Stomach (tissue), 9 donors: ENCODE data around the gene AGPAT2. TPM values are rescaled to one million over a fixed set of nuclear protein-coding genes. Genes with fewer than 3 reads are reported as not detected.

Experiments
- DNase-seq, 2 donors: peaks; one replicate each; pipeline versions ENCODE4 v3.0.0 to v3.0.0-alpha.2; 2013 to 2019
- H3K27ac ChIP-seq, 5 donors: fragments of 200-600 bp in 4 of 5; sonication (generic) in 4 of 5; one replicate each; pipeline ENCODE4 v1.5.1; 2013 to 2019; ENCODE audit warnings: mild to moderate bottlenecking in 1 of 5, moderate library complexity in 1 of 5
- H3K27me3 ChIP-seq, 3 donors: fragments of 200-600 bp; sonication (generic); one replicate each; pipeline ENCODE4 v1.5.1; 2017 to 2019; ENCODE audit warnings: mixed run types in 1 of 3
- H3K36me3 ChIP-seq, 4 donors: fragments of 200-600 bp; sonication (generic); 1 replicate in 3 of 4; 2 replicates in 1 of 4; pipeline ENCODE4 v1.5.1; 2016 to 2019
- H3K4me1 ChIP-seq, 4 donors: fragments of 200-600 bp; sonication (generic); one replicate each; pipeline ENCODE4 v1.5.1; 2016 to 2019
- H3K4me3 ChIP-seq, 4 donors: fragments of 200-600 bp; sonication (generic) in 3 of 4; one replicate each; pipeline ENCODE4 v1.5.1; 2016 to 2019; ENCODE audit warnings: mild to moderate bottlenecking in 1 of 4
- H3K9me3 ChIP-seq, 4 donors: fragments of 200-600 bp; sonication (generic); one replicate each; pipeline ENCODE4 v1.5.1; 2016 to 2019
- CTCF ChIP-seq, 7 experiments: fragments of 450-650 bp in 4 of 7; fragments of 200-600 bp in 3 of 7; sonication (generic) in 3 of 7; IDR thresholded peaks; one replicate each; pipeline ENCODE4 v1.5.1; 2016 to 2019; ENCODE audit warnings: antibody characterized with exemption in 7 of 7, control low read depth in 2 of 7, mild to moderate bottlenecking in 1 of 7
- EP300 ChIP-seq: sonication (generic); formaldehyde crosslinking; IDR thresholded peaks from one replicate; pipeline ENCODE4 v1.6.1; 2017; ENCODE audit warnings: antibody characterized with exemption
- POLR2A ChIP-seq, 4 donors: fragments of 450-650 bp; IDR thresholded peaks; one replicate each; pipeline ENCODE4 v1.6.1; 2016; ENCODE audit warnings: antibody characterized with exemption in 4 of 4, control low read depth in 2 of 4, mild to moderate bottlenecking in 1 of 4, moderate library complexity in 1 of 4
- POLR2AphosphoS5 ChIP-seq, 3 donors: sonication (generic); formaldehyde crosslinking; IDR thresholded peaks; one replicate each; pipeline ENCODE4 v1.6.1; 2016; ENCODE audit warnings: antibody characterized with exemption in 3 of 3
- WGBS, 5 donors: extraction: QIAGEN DNeasy Blood & Tissue Kit in 3 of 5; methylation state at CpG; one replicate each; pipeline versions ENCODE4 v1.1.5 to v1.1.7; 2013 to 2018; 5-methylcytosine and 5-hydroxymethylcytosine counted together
- intact Hi-C: fragments of 100-400 bp; cut with DNase I; formaldehyde crosslinking; loops from one replicate; pipeline ENCODE4 v1.15.1; 2023; ENCODE audit warnings: low total_unique reads
- polyA plus RNA-seq, 3 donors: library from polyadenylated mRNA; stranded (reverse); fragments of 200-250 nt; gene quantifications; one replicate each; pipeline ENCODE4 v1.2.3, GENCODE V29; 2013
- total RNA-seq, 5 donors: library from RNA; depleted of rRNA; stranded (reverse); fragments of >200 nt; gene quantifications; one replicate each; pipeline versions ENCODE4 v1.1.0 to v1.2.3, GENCODE V29; 2014 to 2016
- donor health status: healthy with polysubstance abuse.
- donor health status: Bipolar disorder and iron deficiency.
- donor health status: healthy.

Gene AGPAT2
- total and polyA plus RNA-seq, 8 donors, result 32.7 to 135 (median 72.0) TPM

GRCh38 chr9:136697821-136698526, 10.7 kb upstream of the AGPAT2 start:
- peaks cover 48 to 59% (median 55%) of the 10 kb centered on the region in 4 donors for H3K4me1 ChIP-seq
- peaks cover 0 to 32% (median 4%) of the 10 kb centered on the region in 3 donors for H3K27me3 ChIP-seq
- peak overlapping the region in 1 of 5 donors; percentile 46 for H3K27ac ChIP-seq
- 54 to 65% (median 59%) methylated on average over 19 to 20 of the region's 20 CpGs for WGBS, 5 donors
- DNase-seq, result no peak
- no peaks in the 10 kb centered on the region for H3K36me3 ChIP-seq
- H3K4me3 ChIP-seq, result no peak overlapping the region
- no peaks in the 10 kb centered on the region for H3K9me3 ChIP-seq
- TF ChIP-seq POLR2A (IDR thresholded peaks at IDR 0.05), result no peak
- no peak for TF ChIP-seq CTCF (IDR thresholded peaks at IDR 0.05)
- no peak for TF ChIP-seq POLR2AphosphoS5 (IDR thresholded peaks at IDR 0.05)
- TF ChIP-seq EP300, result no peak
- intact Hi-C loops, result no loop called here

GRCh38 chr9:136697146-136697820, 10.0 kb upstream of the AGPAT2 start:
- intact Hi-C loops, result no loop called here
- Histone ChIP-seq H3K4me1 (peaks cover 48 to 66% (median 61%) of the 10 kb centered on the region in 4 donors), H3K27ac (peak overlapping the region in 1 of 5 donors; percentile 46), H3K9me3 (no peaks in the 10 kb centered on the region), H3K4me3 (no peak overlapping the region), H3K27me3 (peaks cover 0 to 32% (median 4%) of the 10 kb centered on the region in 3 donors), H3K36me3 (no peaks in the 10 kb centered on the region)
- 30 to 52% (median 45%) methylated on average over 23 of the region's 23 CpGs for WGBS, 5 donors
- peak in 1 of 2 donors; percentile 72 for DNase-seq
- no peak for TF ChIP-seq POLR2AphosphoS5 (IDR thresholded peaks at IDR 0.05)

- no peaks in the 10 kb centered on the region for H3K36me3 ChIP-seq
- no peaks in the 10 kb centered on the region for H3K9me3 ChIP-seq
- intact Hi-C loops, result no loop called here
- H3K27me3 ChIP-seq, result peaks cover 0 to 25% (median 4%) of the 10 kb centered on the region in 3 donors
- DNase-seq, result no peak
- 69 to 87% (median 74%) methylated on average over 4 to 9 of the region's 9 CpGs for WGBS, 5 donors
- TF ChIP-seq POLR2AphosphoS5 (IDR thresholded peaks at IDR 0.05), result no peak
- TF ChIP-seq EP300, result no peak
- TF ChIP-seq POLR2A (IDR thresholded peaks at IDR 0.05), result no peak
- no peak for TF ChIP-seq CTCF (IDR thresholded peaks at IDR 0.05)
- peak overlapping the region in 1 of 5 donors; percentile 81 for H3K27ac ChIP-seq
- no peak overlapping the region for H3K4me3 ChIP-seq
- H3K4me1 ChIP-seq, result peaks cover 50 to 74% (median 62%) of the 10 kb centered on the region in 4 donors
These were observed 9.2 kb upstream of the AGPAT2 start for GRCh38 chr9:136696502-136696901.

GRCh38 chr9:136695955-136696354, 8.7 kb upstream of the AGPAT2 start:
- intact Hi-C loops, result no loop called here
- TF ChIP-seq POLR2AphosphoS5 (IDR thresholded peaks at IDR 0.05) (no peak), CTCF (IDR thresholded peaks at IDR 0.05) (no peak), POLR2A (IDR thresholded peaks at IDR 0.05) (no peak), EP300 (no peak)
- H3K9me3 ChIP-seq, result no peaks in the 10 kb centered on the region
- H3K27ac ChIP-seq, result peak overlapping the region; percentile 57 to 82 (median 73)
- H3K27me3 ChIP-seq, result peaks cover 0 to 19% (median 4%) of the 10 kb centered on the region in 3 donors
- 60 to 76% (median 72%) methylated on average over 4 to 23 of the region's 23 CpGs for WGBS, 5 donors
- DNase-seq, result peak in 1 of 2 donors; percentile 55
- no peaks in the 10 kb centered on the region for H3K36me3 ChIP-seq
- peaks cover 54 to 78% (median 66%) of the 10 kb centered on the region in 4 donors for H3K4me1 ChIP-seq
- no peak overlapping the region for H3K4me3 ChIP-seq
